NCI-H1417 treated with DMSO at 0.1 percent for 48 hours (cell line): Measurements from ENCODE around the gene C1QTNF1.

Source experiments
- DNase-seq: peaks from one replicate; lab custom pipeline; 2025; lab: John Stamatoyannopoulos, UW

Gene C1QTNF1

GRCh38 chr17:79095345-79096055 lies 71.5 kb downstream of the C1QTNF1 start:
- DNase-seq, result no peak

DNA sequence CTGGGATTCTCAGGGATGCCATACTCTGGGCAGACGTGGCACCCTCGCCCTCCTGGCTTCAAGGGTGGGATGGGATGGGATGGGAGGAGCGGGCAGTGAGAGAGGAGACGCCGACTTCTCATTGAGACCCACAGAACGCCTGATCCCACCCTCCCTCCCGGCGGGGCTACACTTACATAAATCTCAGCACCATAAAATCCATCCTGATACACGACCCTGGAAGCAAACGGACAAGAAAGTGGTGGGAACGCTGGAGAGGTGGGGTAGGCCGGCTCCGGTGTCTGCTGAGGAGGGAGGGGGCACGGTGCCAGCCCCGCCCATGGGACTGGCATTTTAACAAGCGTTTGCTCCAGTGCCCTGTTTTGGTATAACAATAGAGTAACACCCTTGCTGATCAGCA lies 72.5 kb downstream of the C1QTNF1 start:
- DNase-seq, result no peak

DNA sequence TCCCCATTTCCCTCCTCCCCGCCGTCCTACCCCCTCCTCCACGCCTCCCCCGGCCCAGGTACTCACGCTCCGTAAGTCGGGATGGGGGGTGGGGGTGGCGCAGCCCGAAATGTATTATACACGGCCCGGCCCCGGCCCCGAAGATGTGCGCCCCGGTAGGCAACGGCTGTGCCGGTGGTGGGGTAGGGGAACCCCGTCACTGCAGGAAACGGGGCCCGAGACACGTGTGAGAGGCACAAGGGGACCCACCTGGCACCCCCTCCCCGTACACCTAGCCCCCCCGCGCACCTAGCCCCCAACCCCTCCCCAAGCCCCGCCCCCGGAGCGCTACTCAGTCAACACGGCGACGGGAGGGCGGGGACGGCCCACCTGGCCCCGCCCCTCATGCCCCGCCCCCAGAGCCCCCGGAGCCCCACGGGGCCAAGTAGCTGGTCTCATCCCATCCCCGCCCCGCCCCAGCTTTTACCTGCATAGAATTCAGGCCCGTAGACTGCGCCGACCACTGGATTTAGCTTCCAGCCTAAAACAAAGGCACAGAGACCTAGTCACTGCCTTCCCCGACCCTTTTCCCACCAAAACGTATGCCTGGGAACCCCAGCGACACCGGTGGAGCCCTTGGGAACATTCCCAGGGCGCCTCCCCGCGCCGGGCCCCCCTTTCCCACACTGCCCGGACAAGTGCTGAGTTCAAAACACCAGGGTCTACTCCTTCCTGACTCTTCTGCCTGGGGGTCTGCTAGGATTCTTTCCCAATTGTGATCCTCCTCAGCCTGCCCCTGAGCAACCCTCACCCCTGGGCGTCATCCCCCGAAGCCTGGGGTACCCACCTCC lies 73.5 kb downstream of the C1QTNF1 start:
- DNase-seq, result no peak

- no peak for DNase-seq
These were observed 74.4 kb downstream of the C1QTNF1 start for GRCh38 chr17:79098282-79098867.
